Activated CD8-positive, alpha-beta memory T cell treated with anti-CD3 and anti-CD28 coated beads, Interleukin-2, amount 50 U/mL, for 1 hour (primary cell): ENCODE measurements around the gene DNASE1L3.
A peak's percentile ranks its signal among the peaks of the same experiment; 100 is the strongest.
"Not testable (repeated sequence)": the region's sequence is repeated elsewhere in the genome, so short reads cannot be mapped to it uniquely, and the experiment has no call there.

Experiments used
- DNase-seq: peaks from one replicate; pipeline ENCODE4 v3.0.0-alpha.2; 2020; ENCODE audit errors: extremely low read depth

Gene DNASE1L3

GRCh38 chr3:58235970-58236369, 25.2 kb upstream of the DNASE1L3 start:
- DNase-seq = no peak

DNA sequence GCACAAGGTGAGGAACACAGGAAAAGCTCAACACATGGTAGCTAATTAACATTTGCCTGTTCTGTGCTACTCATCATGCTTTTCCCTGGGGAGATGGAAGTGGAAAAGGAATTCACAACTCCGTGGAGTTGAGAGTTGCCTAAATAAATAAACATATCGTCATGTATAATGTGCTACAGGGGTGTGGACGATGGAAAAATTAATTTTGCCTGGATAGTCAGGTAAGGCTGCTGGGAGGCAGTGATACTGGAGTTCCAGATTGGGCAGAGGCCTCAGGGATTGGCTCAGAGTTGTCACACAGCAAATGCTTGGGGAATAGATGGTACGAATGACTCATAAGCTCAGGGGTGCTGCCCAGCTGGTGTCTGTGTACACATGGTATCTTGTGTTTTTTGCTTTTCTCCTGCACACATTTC, 23.8 kb upstream of the DNASE1L3 start:
- DNase-seq = no peak

DNA sequence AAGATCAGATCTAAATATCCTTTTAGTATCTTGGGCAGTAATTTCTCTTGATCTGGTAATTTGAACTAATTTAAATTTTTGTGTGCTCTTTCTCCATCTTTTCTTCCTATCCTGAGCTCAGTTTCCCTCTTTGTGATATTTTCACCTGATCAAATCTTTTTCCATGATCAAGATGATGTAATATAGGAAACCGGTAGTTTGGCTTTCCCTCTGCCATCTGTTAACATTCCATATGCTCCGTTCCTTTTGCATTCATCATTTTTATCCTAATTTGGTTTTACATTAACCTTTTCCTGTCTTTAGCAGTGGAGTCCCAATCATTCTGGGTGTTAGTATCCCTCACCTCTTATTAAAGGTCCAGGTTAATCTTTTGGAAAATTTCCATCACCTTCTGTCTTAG, 20.9 kb upstream of the DNASE1L3 start:
- DNase-seq = no peak

DNA sequence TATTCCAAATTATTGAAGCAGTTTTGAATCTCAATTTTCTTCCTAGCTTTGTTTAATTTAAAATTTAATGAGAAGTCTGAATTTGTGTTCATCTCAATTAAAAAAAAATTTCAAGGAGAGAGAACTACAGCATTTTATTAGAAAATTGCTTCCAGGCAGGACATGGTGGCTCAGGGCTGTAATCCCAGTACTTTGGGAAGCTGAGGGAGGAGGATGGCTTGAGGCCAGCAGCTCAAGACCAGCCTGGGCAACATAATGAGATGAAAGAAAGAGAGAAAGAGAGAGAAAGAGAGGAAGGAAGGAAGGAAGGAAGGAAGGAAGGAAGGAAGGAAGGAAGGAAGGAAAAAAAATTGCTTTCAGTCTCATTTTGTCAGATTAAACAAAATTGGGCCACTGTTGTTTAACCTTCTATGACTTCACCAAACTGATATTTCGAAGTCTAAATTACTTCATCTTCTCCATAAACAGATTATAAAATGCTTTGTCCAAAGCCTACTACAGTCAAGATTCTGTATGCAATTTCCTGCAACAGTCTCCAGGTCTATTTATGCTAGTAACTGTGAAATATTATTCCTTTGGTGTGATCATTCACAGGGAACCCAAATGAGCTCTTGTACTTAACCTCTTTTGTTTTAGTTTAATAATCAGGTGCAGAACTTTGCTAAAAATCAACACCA, 20.2 kb upstream of the DNASE1L3 start:
- no peak for DNase-seq

DNA sequence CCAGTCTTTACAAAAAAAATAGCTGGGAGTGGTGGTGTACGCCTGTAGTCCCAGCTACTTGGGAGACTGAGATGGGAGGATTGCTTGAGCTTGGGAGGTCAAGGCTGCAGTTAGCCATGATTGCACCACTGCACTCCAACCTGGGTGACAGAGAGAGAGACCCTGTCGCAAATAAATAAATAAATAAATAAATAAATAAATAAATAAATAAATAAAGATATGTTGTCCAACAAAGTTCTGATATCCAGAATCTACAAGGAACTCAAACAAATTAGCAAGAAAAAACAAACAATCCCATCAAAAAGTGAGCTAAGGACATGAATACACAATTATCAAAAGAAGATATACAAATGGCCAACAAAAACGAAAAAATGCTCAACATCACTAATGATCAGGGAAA, 17.2 kb upstream of the DNASE1L3 start:
- DNase-seq = not testable (repeated sequence)

GRCh38 chr3:58223855-58224254, 13.1 kb upstream of the DNASE1L3 start:
- DNase-seq = no peak

DNA sequence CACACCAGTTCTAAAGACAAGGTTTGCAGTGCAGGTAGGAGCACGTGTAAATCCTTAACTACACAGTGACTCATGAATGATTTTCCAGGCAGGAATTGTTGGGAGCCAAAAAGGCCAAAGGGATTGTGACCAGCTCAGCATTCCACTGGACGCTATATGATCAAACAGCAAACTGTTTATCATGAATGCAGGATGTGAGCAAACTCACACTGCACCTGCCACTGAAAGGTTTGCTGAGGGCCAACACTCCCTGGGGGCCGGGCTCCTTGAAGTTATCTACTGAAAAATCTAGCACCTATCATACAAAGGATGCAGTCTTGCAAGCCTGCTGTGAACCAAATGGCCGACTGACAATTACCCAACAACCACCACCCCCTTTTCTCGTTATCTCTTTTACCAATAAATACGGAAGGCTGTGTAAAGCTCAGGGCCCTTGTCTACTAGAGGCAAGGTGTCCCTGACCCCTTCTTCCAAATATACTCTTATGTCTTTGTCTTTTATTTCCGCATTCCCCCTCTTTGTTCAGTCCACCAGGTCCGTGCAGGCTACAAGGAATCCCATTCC, 11.5 kb upstream of the DNASE1L3 start:
- no peak for DNase-seq

DNA sequence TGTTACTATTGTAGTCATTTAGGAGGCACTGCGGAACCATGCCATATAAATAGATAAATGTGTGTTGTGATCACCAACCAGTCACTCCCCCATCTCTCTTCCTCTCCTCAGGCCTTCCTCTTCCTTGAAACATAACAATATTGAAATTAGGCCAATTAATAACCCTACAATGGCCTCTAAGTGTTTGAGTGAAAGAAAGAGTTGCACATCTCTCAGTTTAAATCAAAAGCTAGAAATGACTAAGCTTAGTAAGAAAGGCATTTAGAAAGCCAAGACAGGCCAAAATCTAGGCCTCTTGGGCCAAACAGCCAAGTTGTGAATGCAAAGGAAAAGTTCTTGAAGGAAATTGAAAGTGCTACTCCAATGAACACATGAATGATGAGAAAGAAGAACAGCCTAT, 8.1 kb upstream of the DNASE1L3 start:
- DNase-seq = no peak

DNA sequence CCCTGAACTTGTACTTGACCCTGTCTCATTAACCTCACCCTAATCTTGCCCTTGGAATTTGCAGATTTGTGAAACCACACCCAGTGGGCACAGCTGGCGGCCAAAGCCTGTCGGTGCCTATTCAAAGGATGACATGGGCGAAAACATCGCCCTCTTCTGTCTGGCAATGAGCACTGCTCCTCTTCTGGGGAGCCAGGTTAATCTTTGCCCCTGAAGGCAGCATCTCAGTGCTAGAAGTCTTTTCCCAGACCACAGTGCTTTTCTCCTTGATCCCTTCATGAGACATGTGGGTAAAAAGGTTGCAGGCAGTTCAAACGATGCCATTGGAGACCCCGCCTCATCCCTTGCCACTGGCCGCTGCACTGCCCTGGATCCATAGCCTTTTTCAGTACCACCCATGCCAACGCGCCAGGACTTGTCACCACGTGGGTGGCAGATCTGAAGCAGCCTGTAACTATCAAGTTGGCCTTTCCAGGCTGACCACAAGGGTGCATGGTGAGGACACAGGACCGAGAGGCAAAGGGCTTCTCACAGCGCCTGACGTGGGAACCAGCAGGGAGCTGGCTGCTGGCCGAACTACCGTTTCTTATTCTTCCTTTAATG, 6.5 kb upstream of the DNASE1L3 start:
- peak; percentile 29 for DNase-seq

DNA sequence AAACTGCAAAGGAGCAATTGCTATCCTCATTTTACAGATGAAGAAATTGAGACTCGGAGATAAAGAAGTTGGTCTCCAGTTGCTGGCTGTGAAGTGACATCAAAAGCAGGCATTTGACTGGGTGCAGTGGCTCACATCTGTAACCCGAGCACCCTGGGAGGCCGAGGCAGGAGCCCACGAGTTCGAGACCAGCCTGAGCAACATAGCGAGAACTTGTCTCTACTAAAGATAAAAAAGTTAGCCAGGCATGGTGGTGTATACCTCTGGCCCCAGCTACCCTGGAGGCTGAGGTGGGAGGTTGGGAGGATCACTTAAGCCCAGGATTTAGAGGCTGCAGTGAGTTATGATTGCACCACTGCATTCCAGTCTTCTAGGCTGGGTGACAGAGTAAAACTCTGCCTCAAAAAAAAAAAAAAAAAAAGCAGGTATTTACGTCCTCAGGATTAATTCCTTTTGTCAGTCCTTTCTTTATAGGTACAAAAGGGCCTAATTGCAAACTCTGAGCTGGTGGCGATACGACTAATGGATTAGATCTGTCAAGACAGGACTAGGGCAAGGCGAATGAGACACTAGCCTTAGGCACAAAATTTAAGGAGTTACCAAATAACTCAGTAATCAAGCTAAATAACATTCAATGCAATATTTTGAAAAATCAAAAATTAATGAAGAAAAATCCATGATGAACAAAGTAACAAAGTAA, 5.9 kb upstream of the DNASE1L3 start:
- no peak for DNase-seq

DNA sequence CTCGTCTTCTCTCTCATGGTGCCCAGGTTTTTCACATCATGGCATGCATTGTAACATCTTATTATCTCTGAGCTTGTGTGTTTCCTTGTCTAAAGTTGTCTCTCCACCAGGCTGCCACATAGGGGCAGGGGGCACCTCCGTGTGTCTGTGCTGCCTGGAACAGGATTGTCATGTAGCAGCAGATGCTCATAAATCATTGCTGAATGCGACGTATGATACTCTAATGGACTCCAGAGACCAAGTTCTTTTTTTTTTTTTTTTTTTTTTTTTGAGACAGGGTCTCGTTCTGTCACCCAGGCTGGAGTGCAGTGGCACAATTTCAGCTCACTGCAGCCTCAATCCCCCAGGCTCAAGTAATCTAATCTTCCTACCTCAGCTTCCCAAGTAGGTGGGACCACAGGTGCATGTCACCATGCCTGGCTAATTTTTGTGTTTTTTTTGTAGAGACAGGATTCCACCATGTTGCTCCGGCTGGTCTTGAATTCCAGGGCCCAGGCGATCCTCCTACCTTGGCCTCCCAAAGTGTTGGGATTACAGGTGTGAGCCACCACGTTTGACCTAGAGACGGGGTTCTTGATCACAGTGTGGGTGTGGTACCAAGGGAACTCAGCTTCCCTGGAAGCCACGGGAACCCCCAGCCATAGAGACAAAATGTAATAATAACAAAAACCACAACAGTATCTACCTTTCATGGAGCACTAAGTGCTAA, 4.7 kb upstream of the DNASE1L3 start:
- DNase-seq = no peak

DNA sequence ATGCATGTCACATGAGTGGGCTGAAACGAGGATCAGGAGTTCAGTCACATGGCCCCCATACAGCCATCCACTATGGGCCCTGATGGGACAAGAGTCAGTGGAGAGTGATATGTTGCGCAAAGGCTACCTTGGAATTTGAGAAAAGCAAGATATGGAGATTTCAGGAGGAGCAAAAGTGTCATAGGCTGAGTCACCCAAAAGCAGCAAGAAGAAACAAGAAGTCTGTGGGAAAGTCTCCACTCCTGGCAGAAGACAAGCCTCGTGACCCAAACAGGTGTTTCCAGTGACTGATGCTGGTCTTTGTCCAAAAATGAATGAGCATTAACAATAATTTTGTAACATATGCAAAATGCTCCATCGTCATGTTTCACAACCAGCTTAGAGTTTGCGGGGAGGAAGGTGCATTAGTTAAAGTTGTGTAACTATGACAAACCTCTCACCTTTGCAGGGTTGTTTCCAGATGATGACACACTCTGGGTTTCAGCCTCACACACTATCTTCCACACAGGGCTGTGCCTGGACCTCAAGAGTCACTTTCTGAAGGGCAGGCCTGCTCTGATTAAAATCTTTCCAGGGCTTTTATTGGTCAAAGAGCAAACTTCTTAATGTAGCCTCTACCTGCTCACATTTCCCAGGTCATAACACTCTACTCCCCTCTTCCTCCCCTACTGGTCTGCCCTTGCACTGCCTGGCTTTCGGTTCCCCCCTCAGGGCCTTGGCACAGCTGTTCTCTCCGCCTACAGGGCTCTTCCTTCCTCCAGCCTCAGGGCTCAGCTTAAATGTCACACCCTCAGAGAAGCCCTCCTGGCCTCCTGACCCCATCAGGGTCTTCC, 3.9 kb upstream of the DNASE1L3 start:
- no peak for DNase-seq

GRCh38 chr3:58209933-58210332, 839 bp downstream of the DNASE1L3 start:
- no peak for DNase-seq

GRCh38 chr3:58207954-58208353, 2.8 kb downstream of the DNASE1L3 start:
- no peak for DNase-seq

- DNase-seq = no peak
These were observed 4.3 kb downstream of the DNASE1L3 start for GRCh38 chr3:58206406-58207011.

DNA sequence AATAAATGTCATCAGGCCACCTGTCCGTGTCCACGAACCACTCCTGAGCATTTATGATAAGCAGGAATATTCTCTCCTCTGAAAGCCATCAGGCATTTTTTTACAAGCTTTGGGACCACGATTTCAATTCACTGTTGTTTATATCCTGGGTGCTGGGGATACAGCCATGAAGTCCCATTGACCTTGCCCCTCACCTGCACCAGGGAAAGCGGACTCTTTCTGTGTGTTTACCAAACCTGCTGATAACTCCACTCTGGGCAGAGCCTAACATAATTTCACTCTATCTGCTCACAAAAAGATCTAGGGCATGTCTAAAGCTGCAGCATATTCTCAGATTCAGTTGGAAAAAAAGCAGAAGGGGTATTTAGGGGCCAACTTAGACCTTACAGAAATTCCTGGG, 4.8 kb downstream of the DNASE1L3 start:
- DNase-seq = no peak

- DNase-seq = no peak
These were observed 6.1 kb downstream of the DNASE1L3 start for GRCh38 chr3:58204720-58205119.

- DNase-seq = no peak
These were observed 7.2 kb downstream of the DNASE1L3 start for GRCh38 chr3:58203541-58203940.

DNA sequence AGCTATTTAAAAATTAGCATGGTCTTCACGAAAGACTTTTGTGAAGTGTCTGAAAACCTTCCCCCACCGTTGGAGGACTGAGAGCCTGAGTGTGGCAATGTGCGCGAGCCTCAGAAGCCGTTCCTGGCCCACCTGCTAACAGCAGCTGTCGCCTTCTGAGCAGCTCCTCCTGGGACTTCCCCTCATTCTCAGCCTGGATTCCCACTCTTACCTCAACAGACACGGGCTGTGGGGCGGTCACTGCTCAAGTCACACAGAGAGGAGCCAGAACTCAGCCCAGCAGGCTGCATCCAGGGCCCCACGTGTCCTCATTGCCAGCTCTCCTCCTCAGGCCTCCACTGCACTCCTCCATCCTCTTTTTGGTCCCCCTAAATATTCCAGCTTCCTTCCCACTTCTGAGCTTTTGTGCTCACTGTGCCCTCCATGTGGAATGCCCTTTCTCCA, 7.8 kb downstream of the DNASE1L3 start:
- DNase-seq = no peak

DNA sequence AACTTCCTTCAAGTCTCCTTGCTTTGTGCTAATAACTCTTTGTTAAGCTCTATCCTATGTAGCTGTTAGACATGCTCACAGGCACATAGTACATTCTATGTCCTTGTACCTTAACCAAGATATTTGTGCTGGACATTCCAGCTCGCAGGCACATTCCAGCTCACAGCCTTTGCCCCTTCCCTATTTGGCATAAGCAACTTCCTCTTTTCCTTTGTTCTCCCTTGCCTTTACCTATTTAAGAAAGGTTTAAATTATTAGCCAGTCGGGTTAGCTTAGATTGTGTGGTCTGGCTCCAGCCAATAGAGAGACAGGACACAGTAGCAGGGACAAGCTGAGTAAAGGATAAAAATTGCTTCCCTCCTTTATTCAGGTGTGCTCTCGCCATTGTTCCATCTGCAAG, 9.3 kb downstream of the DNASE1L3 start:
- DNase-seq = not testable (repeated sequence)

DNA sequence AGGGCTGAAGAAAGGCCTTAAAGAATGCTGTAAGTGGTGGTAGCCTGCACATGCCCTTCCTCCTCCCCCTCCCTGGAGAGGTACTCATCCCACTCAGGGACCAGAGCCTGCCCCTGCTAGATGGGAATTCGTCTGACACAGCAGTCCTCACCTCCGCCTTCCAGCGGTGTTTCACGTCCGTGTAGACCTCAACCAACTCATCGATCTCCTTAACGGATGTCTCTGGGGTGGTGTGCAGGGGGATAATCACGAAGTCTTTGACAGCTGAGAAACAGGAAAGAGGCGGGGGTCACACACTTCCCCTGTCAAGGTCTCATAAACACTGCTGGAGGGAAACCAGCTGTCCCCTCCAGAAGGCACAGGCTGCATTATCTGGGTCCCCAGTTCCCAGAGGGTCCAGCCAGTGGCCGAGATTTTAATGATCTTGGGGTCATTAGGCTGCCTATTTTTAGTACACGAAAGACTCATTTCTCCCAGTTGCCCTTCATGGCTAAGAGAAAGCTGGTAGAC, 9.9 kb downstream of the DNASE1L3 start:
- DNase-seq = no peak
